NB4 (cell line): ENCODE data around the gene SPATA9.

Source experiments
- POLR2A ChIP-seq: IDR thresholded peaks from 2 replicates; pipeline ENCODE4 v1.6.1; 2011; ENCODE audit warnings: mild to moderate bottlenecking; ENCODE audit not compliant: insufficient read length; ENCODE audit errors: extremely low read depth
- TF ChIP-seq, protein P1 (sequence below): IDR thresholded peaks from one replicate; pipeline ENCODE4 v1.5.1; 2012; ENCODE audit warnings: low read depth, low read length
- TF ChIP-seq, protein P2 (sequence below): IDR thresholded peaks from 2 replicates; pipeline ENCODE4 v1.6.1; 2011; ENCODE audit warnings: low read depth, low read length

DNA sequence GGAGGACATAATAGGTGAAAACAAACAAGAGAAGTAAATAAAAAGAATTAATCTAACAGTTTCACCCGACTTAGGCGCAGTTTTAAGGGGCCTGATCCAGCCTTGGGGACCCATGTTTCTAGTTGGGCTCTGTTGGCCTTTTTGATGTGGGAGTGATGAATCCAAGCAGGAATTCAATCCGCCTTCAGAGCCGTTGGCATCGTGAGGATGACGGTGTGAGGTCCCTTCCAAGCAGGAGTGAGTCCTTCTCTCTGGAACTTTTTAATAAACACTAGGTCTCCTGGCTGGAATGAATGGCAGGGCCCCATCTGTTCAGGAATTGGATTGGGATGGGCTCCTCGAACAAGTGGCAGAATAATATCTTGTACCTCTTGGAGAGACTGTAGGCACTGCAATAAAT lies 26.1 kb upstream of the SPATA9 start:
- TF ChIP-seq, protein P1, sequence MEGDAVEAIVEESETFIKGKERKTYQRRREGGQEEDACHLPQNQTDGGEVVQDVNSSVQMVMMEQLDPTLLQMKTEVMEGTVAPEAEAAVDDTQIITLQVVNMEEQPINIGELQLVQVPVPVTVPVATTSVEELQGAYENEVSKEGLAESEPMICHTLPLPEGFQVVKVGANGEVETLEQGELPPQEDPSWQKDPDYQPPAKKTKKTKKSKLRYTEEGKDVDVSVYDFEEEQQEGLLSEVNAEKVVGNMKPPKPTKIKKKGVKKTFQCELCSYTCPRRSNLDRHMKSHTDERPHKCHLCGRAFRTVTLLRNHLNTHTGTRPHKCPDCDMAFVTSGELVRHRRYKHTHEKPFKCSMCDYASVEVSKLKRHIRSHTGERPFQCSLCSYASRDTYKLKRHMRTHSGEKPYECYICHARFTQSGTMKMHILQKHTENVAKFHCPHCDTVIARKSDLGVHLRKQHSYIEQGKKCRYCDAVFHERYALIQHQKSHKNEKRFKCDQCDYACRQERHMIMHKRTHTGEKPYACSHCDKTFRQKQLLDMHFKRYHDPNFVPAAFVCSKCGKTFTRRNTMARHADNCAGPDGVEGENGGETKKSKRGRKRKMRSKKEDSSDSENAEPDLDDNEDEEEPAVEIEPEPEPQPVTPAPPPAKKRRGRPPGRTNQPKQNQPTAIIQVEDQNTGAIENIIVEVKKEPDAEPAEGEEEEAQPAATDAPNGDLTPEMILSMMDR = no peak
- TF ChIP-seq POLR2A = no peak
- TF ChIP-seq, protein P2, sequence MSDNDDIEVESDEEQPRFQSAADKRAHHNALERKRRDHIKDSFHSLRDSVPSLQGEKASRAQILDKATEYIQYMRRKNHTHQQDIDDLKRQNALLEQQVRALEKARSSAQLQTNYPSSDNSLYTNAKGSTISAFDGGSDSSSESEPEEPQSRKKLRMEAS = no peak
